ENCODE results near the gene CRB2.

DNA sequence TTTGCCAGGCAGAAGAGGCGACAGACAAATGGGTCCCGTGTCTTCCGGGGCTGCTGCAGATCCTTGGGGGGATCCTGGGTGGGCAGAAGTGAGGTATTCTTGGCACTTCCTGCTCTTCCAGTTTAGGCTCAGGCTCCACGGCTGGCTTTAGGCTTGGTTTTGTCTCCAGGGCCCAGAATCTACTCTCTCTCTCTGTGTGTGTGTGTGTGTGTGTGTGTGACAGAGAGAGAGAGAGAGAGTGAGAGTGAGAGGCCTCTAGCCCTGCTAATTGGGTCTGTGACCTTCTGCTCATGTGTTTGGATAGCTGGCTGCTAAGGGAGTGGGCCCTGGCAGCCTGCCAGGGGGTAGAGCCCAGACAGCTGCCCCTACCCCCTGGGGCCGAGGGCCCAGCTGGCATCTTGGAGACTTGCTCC, 39.3 kb downstream of the CRB2 start:
- TF ChIP-seq, protein P1, sequence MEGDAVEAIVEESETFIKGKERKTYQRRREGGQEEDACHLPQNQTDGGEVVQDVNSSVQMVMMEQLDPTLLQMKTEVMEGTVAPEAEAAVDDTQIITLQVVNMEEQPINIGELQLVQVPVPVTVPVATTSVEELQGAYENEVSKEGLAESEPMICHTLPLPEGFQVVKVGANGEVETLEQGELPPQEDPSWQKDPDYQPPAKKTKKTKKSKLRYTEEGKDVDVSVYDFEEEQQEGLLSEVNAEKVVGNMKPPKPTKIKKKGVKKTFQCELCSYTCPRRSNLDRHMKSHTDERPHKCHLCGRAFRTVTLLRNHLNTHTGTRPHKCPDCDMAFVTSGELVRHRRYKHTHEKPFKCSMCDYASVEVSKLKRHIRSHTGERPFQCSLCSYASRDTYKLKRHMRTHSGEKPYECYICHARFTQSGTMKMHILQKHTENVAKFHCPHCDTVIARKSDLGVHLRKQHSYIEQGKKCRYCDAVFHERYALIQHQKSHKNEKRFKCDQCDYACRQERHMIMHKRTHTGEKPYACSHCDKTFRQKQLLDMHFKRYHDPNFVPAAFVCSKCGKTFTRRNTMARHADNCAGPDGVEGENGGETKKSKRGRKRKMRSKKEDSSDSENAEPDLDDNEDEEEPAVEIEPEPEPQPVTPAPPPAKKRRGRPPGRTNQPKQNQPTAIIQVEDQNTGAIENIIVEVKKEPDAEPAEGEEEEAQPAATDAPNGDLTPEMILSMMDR (IDR thresholded peaks at IDR 0.05): no peak
- no peak for TF ChIP-seq POLR2A (IDR thresholded peaks at IDR 0.05)
